Upper lobe of left lung (tissue), 4 donors: Measurements from ENCODE around the gene SLC35F3.

Source experiments
- POLR2A ChIP-seq, 4 donors: fragments of 450-650 bp; IDR thresholded peaks; one replicate each; pipeline ENCODE4 v1.5.1; 2016 to 2017; ENCODE audit warnings: antibody characterized with exemption in 4 of 4, mild to moderate bottlenecking in 2 of 4
- POLR2AphosphoS5 ChIP-seq, 2 donors: sonication (generic); formaldehyde crosslinking; IDR thresholded peaks; one replicate each; pipeline ENCODE4 v1.5.1; 2017; ENCODE audit warnings: antibody characterized with exemption in 2 of 2

DNA sequence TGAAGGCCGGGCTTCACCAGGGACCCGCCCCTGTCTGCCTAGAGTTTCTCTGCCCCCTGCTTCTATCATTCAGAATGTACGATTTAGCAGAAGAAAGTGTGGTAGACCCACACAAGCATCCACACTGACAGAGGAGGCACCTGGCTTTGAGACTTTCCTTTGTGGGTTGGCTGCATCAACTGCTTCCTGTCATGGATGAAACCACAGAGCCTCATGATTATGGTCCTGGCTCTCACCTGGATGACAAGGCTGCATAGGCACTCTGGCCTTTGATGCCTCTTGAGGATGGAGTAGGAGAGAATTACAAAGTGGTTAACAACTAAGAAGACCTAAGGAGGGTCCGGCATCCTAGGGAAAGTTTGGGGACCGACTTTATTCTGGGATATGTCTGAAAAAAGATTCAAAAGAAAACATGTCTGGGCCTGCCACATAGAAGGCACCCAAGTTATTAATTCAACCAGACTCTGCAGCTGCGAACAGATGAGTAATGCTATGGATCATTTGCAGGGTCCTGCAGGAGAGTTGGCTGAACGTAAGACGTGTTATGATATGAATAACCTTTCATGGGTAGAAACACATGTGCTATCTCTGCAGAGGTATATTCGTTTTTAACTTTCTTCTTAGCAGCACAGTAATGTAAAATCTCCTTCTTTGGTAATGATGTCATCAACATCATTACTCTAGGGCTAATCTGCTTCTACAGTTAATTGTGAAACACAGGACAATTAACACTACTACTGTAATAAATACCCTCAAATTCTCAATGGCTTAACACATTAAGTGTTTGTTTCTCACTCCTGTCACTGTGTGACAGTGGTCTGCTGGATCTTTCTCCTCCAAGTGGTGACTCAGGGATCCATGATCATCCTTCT lies 136.2 kb downstream of the SLC35F3 start:
- TF ChIP-seq POLR2AphosphoS5 (IDR thresholded peaks at IDR 0.05) (no peak), POLR2A (IDR thresholded peaks at IDR 0.05) (no peak)
